RWPE1 (cell line): ENCODE data around the gene TSHZ2.

ENCODE experiments used
- CTCF ChIA-PET: fragments of 350-600 bp; sonication (Branson Sonifier 250); formaldehyde crosslinking; extraction: SDS; loops from one replicate; lab custom pipeline; 2021; lab: Yijun Ruan, JAX
- POLR2A ChIA-PET: fragments of 400-600 bp; formaldehyde crosslinking; extraction: SDS; loops from one replicate; lab custom pipeline; 2020; ENCODE audit warnings: antibody characterized with exemption; ENCODE audit not compliant: low non-redundant PET; lab: Yijun Ruan, JAX
- DNase-seq: peaks from one replicate; pipeline ENCODE4 v3.0.0; 2012; ENCODE audit warnings: low spot score
- H3K27ac ChIP-seq: fragments of 450-650 bp; 2 replicates; pipeline ENCODE4 v1.5.1; 2017
- TF ChIP-seq, protein P1 (sequence below): fragments of 450-650 bp; conservative IDR thresholded peaks from 2 replicates; pipeline ENCODE4 v1.5.1; 2017; ENCODE audit warnings: low read depth, mild to moderate bottlenecking

The TSHZ2 gene

DNA sequence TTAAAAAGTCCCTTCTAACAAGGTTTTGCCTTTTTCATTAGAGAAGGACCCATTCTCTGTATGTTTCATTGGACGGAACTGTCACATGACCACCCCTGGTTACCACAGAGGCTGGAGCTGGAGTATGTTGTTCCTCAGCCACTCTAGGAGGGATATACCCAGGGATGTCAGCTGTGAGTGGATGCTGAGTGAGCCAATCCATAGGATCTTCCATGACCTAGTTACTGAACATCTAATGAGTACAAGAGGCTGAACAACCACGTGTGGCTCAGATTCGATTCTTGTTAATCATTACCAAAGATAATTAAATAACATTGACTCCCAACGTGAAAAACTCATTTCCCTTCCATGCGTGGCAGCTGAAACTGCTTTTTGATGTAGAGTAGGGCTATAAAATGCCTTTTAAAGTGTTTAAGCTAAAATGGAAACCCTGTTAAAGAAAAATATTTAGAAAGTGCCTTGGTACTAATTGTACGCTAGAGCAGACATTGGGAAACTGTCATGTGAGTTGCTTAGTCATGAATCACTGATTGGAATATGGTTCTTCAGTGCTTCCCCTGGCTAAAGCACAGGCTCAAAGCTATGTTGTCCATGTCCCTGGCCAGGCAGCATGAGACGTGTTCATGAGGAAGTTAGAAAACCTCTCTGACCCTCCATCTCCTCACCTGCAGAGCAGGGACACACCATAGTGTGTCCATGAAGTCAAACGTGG lies 365.4 kb downstream of the TSHZ2 start:
- TF ChIP-seq, protein P1, sequence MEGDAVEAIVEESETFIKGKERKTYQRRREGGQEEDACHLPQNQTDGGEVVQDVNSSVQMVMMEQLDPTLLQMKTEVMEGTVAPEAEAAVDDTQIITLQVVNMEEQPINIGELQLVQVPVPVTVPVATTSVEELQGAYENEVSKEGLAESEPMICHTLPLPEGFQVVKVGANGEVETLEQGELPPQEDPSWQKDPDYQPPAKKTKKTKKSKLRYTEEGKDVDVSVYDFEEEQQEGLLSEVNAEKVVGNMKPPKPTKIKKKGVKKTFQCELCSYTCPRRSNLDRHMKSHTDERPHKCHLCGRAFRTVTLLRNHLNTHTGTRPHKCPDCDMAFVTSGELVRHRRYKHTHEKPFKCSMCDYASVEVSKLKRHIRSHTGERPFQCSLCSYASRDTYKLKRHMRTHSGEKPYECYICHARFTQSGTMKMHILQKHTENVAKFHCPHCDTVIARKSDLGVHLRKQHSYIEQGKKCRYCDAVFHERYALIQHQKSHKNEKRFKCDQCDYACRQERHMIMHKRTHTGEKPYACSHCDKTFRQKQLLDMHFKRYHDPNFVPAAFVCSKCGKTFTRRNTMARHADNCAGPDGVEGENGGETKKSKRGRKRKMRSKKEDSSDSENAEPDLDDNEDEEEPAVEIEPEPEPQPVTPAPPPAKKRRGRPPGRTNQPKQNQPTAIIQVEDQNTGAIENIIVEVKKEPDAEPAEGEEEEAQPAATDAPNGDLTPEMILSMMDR = no peak
- ChIA-PET CTCF (no interaction called here), POLR2A (no interaction called here)
- H3K27ac ChIP-seq = no peak overlapping the region
- DNase-seq = no peak

DNA sequence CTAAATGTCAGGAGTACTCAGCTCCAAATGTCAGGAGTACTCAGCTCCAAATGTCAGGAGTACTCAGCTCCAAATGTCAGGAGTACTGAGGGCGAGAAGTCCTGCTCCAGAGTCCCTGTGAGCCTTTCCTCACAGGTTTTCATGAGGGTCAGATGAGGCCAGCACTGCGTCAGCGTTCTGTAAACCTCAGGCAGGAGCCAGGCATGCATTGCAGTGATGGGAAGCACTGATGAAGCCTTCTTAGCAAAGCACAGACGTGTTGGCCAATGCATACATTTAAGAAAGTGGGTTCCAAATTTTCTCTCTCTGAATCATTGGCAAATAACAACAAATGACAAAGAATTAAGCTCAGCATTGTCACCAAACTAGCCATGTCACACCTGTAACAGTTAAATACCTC lies 366.6 kb downstream of the TSHZ2 start:
- no peak overlapping the region for H3K27ac ChIP-seq
- POLR2A ChIA-PET = no interaction called here
- CTCF ChIA-PET = interaction anchor here (0.6 kb wide), 2 partner anchors 162 to 363 kb away, joined by 5 to 7 read pairs; no protein-coding TSS in a partner anchor
- TF ChIP-seq, protein P1 = no peak
- no peak for DNase-seq

DNA sequence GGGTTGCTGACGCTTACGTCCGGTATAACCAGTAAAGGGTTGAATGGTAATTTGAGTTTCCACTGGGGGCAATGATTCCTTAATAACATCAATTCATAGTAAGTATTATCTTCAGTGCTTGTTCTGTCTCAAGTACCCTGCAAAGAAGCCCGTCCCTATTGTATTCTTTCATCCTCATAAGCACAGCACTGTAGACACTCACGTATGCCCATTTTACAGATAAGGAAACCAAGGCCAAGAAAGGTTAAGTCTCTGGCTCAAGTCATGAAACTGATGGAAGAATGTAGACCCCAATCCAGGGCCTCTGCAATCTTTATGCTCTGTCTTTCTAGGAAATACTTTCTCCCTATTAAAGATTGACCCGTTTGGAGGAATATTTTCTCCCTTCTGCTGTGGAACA lies 370.3 kb downstream of the TSHZ2 start:
- no peak overlapping the region for H3K27ac ChIP-seq
- CTCF ChIA-PET = no interaction called here
- no peak for DNase-seq
- TF ChIP-seq, protein P1 = no peak
- POLR2A ChIA-PET = no interaction called here

- ChIA-PET POLR2A (no interaction called here), CTCF (interaction anchor here (0.6 to 0.9 kb wide), 3 partner anchors 8 to 204 kb away, joined by 3 to 6 read pairs (median 4); no protein-coding TSS in a partner anchor)
- H3K27ac ChIP-seq = no peak overlapping the region
- DNase-seq = no peak
- TF ChIP-seq, protein P1 = no peak
These were observed 371.3 kb downstream of the TSHZ2 start for GRCh38 chr20:53343448-53343847.

DNA sequence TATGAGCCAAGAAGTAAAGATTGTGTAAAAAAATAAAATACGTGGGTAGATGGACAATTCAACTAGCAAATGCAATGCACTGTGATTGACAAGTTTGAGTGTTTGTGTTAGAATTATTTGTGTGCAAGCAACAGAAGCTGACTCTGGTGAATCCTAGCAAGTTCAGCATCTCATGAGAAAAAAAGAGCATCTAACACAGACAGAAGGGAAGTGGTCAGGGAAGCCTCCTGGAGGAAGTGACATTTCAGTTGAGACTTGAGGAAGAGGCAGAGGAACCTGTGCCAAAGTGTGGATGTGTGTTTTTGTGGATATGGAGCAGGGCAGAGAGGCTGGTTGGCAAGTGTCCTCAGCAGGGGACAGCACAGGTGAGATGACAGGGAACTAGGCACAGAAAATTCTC lies 372.7 kb downstream of the TSHZ2 start:
- no peak for DNase-seq
- POLR2A ChIA-PET = no interaction called here
- CTCF ChIA-PET = interaction anchor here (0.6 kb wide), 1 partner anchor 219 kb away, joined by 3 read pairs; no protein-coding TSS in a partner anchor
- H3K27ac ChIP-seq = no peak overlapping the region
- TF ChIP-seq, protein P1 = no peak

- TF ChIP-seq, protein P1 = no peak
- ChIA-PET POLR2A (no interaction called here), CTCF (interaction anchor here (0.6 kb wide), 1 partner anchor 1518 kb away, joined by 3 read pairs; no protein-coding TSS in a partner anchor)
- H3K27ac ChIP-seq = no peak overlapping the region
- no peak for DNase-seq
These were observed 373.6 kb downstream of the TSHZ2 start for GRCh38 chr20:53345536-53346334.
